ENCODE results near the gene ATRAID. TPM values are rescaled to one million over a fixed set of nuclear protein-coding genes. Genes with fewer than 3 reads are reported as not detected.

Gene ATRAID, protein sequence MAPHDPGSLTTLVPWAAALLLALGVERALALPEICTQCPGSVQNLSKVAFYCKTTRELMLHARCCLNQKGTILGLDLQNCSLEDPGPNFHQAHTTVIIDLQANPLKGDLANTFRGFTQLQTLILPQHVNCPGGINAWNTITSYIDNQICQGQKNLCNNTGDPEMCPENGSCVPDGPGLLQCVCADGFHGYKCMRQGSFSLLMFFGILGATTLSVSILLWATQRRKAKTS
- 107 and 115 TPM in 2 replicates for polyA plus RNA-seq (2013)

DNA sequence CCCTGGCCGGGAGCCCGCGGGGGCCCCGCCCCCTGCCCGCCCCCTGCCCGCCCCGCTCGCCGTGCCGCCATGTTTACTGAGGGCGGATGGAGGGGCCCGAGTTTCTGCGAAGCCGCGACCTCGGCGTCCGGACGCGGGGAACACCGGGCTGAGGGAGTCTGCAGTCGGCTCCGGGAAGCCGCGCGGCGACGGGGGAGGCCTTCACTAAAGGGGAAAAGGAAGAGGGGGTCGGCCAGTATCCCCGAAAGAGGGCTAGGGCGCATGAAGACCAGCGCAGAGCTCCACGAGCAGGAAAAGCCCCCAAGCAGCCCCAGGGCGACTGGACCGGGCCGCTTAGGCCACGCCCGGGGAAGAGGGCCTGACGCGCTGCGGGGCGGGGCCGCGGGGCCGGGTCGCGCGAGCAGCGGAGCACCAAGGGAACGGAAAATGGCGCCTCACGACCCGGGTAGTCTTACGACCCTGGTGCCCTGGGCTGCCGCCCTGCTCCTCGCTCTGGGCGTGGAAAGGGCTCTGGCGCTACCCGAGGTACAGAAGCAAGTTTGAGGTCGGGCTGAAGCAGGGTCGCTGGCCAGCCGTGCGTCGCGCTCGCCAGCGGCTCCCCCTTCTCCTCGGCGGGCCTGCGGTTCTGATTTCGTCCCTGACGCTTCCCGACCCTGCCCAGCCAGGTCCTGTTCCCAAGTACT, at the start of gene ATRAID, which contains the start of gene SLC5A6:
ATRAID (plus strand) TSS at position 99 of the 683 bp plus-strand sequence; CDS start at position 427, 328 bp downstream.
SLC5A6 (minus strand) TSS at position 326 of the 683 bp plus-strand sequence. CDS start 4,618 bp downstream, outside the sequence.
- H2BK5ac ChIP-seq (ENCODE audit: low read depth, low read length, poor library complexity): peak within 1 kb of the TSS; percentile 97
- peak within 1 kb of the TSS; percentile 96 for H3K27ac ChIP-seq (ENCODE audit: low read depth, low read length)
- peak within 1 kb of the TSS; percentile 97 for H3K18ac ChIP-seq (ENCODE audit: low read length)
- peak within 1 kb of the TSS; percentile 73 for H2AK5ac ChIP-seq (ENCODE audit: low read length)
- H3K27me3 ChIP-seq (ENCODE audit: insufficient read depth, low read length): no peaks in the 10 kb centered on the region
- H3K79me2 ChIP-seq (ENCODE audit: control insufficient read depth, insufficient read depth, low read length, poor library complexity): peaks cover 15% of the 10 kb centered on the region
- peak within 1 kb of the TSS; percentile 98 for H2BK120ac ChIP-seq (ENCODE audit: insufficient read depth, low read length, poor library complexity)
- no peak within 1 kb of the TSS for H3K23ac ChIP-seq (ENCODE audit: low read length)
- peak within 1 kb of the TSS; percentile 96 for H3K14ac ChIP-seq (ENCODE audit: low read length)
- peak within 1 kb of the TSS; percentile 90 for H2AFZ ChIP-seq (ENCODE audit: insufficient read depth, low read length, poor library complexity)
- H3K4me1 ChIP-seq (ENCODE audit: control insufficient read depth in 1 of 2, insufficient read depth in 2 of 2, low read length in 2 of 2): peaks cover 18 to 31% of the 10 kb centered on the region in 2 experiments
- peak within 1 kb of the TSS; percentile 99 for H4K12ac ChIP-seq (ENCODE audit: low read depth, low read length)
- H3K4me2 ChIP-seq (ENCODE audit: low read length): peak within 1 kb of the TSS; percentile 84
- H3K79me1 ChIP-seq (ENCODE audit: low read length): peaks cover 31% of the 10 kb centered on the region
- H2BK12ac ChIP-seq (ENCODE audit: low read length): no peak within 1 kb of the TSS
- H3K36me3 ChIP-seq (ENCODE audit: control insufficient read depth in 1 of 2, insufficient read depth in 2 of 2, low read length in 2 of 2): peaks cover 12 to 16% of the 10 kb centered on the region in 2 experiments
- no peaks in the 10 kb centered on the region for H3K9me3 ChIP-seq (ENCODE audit: insufficient read depth, low read depth, low read length)
- peak within 1 kb of the TSS; percentile 99 for H3K9ac ChIP-seq (ENCODE audit: low read length)
- DNase-seq: peak; percentile 93 to 96
- no CpG with 5 or more reads among the region's 73 CpGs for WGBS (ENCODE audit: extremely low coverage, insufficient coverage, insufficient read length)
- peak within 1 kb of the TSS; percentile 90 for H4K91ac ChIP-seq (ENCODE audit: low read depth, low read length)
- H4K8ac ChIP-seq (ENCODE audit: low read depth, low read length): peak within 1 kb of the TSS; percentile 99
- peak within 1 kb of the TSS; percentile 87 for H3K4ac ChIP-seq (ENCODE audit: low read depth, low read length)
- H3K4me3 ChIP-seq (ENCODE audit: low read depth, low read length): peak within 1 kb of the TSS; percentile 93

DNA sequence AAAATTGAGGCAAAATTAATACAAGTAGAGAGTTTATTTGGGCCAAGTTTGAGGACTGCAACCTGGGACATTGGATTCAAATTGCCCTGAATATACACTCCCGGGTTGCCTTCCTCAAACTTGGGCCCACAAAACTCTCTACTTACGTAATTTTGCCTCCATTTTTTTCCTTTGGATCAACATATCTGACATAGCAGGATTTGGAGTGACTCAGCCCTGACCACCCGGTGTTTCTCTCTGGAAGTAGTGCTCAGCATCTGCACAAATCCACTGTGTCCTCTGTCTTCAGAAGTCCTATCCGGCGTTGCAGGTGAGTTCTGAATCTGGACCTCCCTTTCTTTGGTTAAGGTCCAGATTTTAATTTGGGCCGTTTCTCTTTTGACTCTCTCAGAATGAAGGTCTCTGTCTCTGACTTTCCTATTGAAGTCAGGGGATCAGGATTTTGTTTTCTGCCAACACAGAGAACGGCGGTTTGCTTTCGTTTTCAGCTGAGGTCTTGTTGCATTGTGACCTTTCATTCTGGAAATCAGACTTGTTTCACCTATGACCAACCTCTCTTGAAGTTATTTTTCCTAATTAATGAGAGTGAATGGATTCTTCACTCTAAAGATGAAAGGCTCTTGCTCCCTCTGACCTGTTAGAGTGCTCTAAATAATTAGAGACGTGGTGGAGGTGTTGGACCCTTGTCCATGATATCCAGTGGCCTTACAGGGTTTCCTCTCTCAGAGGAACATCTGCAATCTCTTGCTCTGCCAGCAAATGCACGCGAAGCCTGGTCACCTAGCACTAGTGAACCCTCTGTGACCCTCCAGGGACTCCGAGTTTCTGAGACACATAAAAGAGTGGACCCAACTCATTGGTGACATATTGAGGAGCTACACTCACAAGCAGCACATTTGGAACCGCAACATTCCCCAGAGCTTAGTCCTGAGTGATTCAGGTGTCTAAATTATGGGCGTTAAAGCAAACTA, 49.4 kb upstream of the ATRAID start:
- H3K4me1 ChIP-seq (ENCODE audit: control insufficient read depth in 1 of 2, insufficient read depth in 2 of 2, low read length in 2 of 2): no peaks in the 10 kb centered on the region
- no CpG with 5 or more reads among the region's 15 CpGs for WGBS (ENCODE audit: extremely low coverage, insufficient coverage, insufficient read length)

DNA sequence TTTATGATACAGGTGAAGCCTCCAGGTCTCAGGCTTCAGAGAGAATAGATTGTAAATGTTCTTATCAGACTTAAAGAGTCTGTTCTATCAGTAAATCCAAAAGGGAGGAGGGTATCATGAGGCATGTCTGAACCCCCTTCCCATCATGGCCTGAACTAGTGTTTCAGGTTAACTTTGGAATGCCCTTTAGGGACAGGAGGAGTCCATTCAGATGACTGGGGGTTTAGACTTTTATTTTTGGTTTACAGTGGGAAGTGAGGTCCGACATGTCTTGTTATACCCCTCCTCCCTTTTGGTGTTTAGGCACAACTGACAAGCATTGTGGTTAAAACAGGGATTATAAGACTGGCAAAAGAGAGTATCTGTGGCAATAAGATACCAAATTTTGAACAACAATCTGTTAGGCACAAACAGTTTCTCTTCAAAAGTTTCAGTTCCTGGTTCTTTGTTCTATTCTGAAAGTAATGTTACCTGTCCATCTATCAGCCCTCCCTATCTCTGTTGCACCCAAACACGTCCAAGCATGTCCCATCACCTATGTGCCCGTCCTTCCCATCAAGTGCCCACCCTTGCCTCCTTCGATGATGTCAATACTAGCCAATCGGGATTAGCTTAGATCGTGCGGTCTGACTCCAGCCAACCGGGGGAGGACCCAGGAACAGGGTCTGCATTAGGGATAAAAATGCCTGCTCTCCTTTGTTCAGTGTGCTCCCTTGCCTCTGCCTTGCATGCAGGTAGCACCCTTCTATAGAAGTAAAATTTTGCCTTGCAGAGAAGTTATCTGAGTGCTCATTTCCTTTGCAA, 46.7 kb upstream of the ATRAID start:
- Histone ChIP-seq H3K4me2 (ENCODE audit: low read length) (no peak overlapping the region), H4K12ac (ENCODE audit: low read depth, low read length) (no peak overlapping the region), H3K23ac (ENCODE audit: low read length) (no peak overlapping the region), H3K27me3 (ENCODE audit: insufficient read depth, low read length) (no peaks in the 10 kb centered on the region), H3K4me3 (ENCODE audit: low read depth, low read length) (no peak overlapping the region), H3K4me1 (ENCODE audit: control insufficient read depth in 1 of 2, insufficient read depth in 2 of 2, low read length in 2 of 2) (no peaks in the 10 kb centered on the region), H3K36me3 (ENCODE audit: control insufficient read depth in 1 of 2, insufficient read depth in 2 of 2, low read length in 2 of 2) (no peaks in the 10 kb centered on the region), H3K27ac (ENCODE audit: low read depth, low read length) (no peak overlapping the region), H2BK5ac (ENCODE audit: low read depth, low read length, poor library complexity) (no peak overlapping the region), H2BK12ac (ENCODE audit: low read length) (no peak overlapping the region), H3K79me1 (ENCODE audit: low read length) (no peaks in the 10 kb centered on the region), H4K8ac (ENCODE audit: low read depth, low read length) (no peak overlapping the region), H3K18ac (ENCODE audit: low read length) (no peak overlapping the region), H3K14ac (ENCODE audit: low read length) (no peak overlapping the region), H2AK5ac (ENCODE audit: low read length) (no peak overlapping the region), H4K91ac (ENCODE audit: low read depth, low read length) (no peak overlapping the region), H3K9ac (ENCODE audit: low read length) (no peak overlapping the region), H3K9me3 (ENCODE audit: insufficient read depth, low read depth, low read length) (no peaks in the 10 kb centered on the region), H2AFZ (ENCODE audit: insufficient read depth, low read length, poor library complexity) (no peak overlapping the region), H2BK120ac (ENCODE audit: insufficient read depth, low read length, poor library complexity) (no peak overlapping the region), H3K4ac (ENCODE audit: low read depth, low read length) (no peak overlapping the region), H3K79me2 (ENCODE audit: control insufficient read depth, insufficient read depth, low read length, poor library complexity) (no peaks in the 10 kb centered on the region)
- DNase-seq: no peak
- WGBS (ENCODE audit: extremely low coverage, insufficient coverage, insufficient read length): no CpG with 5 or more reads among the region's 8 CpGs

More for the DNA sequence above, 49.4 kb upstream of the ATRAID start:
- H3K9ac ChIP-seq (ENCODE audit: low read length): no peak overlapping the region
- DNase-seq: peak; percentile 48 to 77
- H2BK12ac ChIP-seq (ENCODE audit: low read length): no peak overlapping the region
- no peak overlapping the region for H4K12ac ChIP-seq (ENCODE audit: low read depth, low read length)
- H4K8ac ChIP-seq (ENCODE audit: low read depth, low read length): no peak overlapping the region
- no peak overlapping the region for H4K91ac ChIP-seq (ENCODE audit: low read depth, low read length)
- H3K4me2 ChIP-seq (ENCODE audit: low read length): no peak overlapping the region
- H3K36me3 ChIP-seq (ENCODE audit: control insufficient read depth in 1 of 2, insufficient read depth in 2 of 2, low read length in 2 of 2): no peaks in the 10 kb centered on the region
- no peaks in the 10 kb centered on the region for H3K79me2 ChIP-seq (ENCODE audit: control insufficient read depth, insufficient read depth, low read length, poor library complexity)
- no peak overlapping the region for H3K4me3 ChIP-seq (ENCODE audit: low read depth, low read length)
- no peaks in the 10 kb centered on the region for H3K9me3 ChIP-seq (ENCODE audit: insufficient read depth, low read depth, low read length)
- H3K4ac ChIP-seq (ENCODE audit: low read depth, low read length): no peak overlapping the region
- H3K18ac ChIP-seq (ENCODE audit: low read length): no peak overlapping the region
- no peak overlapping the region for H3K27ac ChIP-seq (ENCODE audit: low read depth, low read length)
- H3K23ac ChIP-seq (ENCODE audit: low read length): no peak overlapping the region
- no peak overlapping the region for H2BK5ac ChIP-seq (ENCODE audit: low read depth, low read length, poor library complexity)
- H2AK5ac ChIP-seq (ENCODE audit: low read length): no peak overlapping the region
- no peaks in the 10 kb centered on the region for H3K79me1 ChIP-seq (ENCODE audit: low read length)
- no peak overlapping the region for H2BK120ac ChIP-seq (ENCODE audit: insufficient read depth, low read length, poor library complexity)
- H3K14ac ChIP-seq (ENCODE audit: low read length): no peak overlapping the region
- H2AFZ ChIP-seq (ENCODE audit: insufficient read depth, low read length, poor library complexity): no peak overlapping the region
- H3K27me3 ChIP-seq (ENCODE audit: insufficient read depth, low read length): no peaks in the 10 kb centered on the region

Data from trophoblast cell (in vitro differentiated cells and primary cell).